ENCODE measurements around the gene CTAG1A.
"Not testable (repeated sequence)": the region's sequence is repeated elsewhere in the genome, so short reads cannot be mapped to it uniquely, and the experiment has no call there.

Gene CTAG1A

DNA sequence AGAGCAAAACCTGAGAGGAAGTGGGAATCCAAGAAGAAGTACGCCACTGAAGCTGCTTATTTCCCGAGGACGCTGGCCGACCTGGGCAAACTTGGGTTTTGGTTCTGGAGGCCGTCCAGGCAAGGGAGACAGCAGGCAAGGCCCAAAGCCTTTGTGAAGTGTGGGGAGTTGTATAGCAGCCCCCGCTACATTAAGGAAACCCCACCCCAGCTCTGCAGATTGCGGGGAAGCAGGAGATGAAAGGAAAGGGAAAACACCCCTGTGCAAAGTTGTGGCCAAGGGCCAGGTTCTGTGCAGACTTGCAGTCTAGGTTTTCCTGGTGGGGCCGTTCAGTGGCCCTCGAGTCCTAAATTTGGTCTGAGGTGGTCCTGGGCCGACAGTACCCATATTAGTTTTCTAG is 11.9 kb upstream of the CTAG1A start:
- DNase-seq (ENCODE audit: low read depth), result not testable (repeated sequence)

DNA sequence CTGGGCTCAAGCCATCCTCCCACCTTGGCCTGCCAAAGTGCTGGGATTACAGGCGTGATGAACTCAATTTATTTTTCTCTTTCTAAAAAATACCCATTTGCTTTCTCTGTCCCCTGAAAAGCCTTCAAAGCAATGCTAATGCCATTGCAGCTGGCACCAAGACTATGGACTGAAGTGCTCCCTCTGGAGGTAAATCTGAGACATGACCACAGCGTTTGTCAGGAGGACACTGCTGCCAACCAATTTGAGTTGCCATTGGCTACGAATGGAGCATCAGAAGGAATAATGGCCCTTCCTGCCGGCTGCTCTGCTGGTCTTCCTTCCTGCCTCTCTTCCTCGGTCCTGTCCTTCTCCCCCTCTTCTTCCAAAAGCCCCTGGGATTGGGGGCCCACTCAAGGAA is 9.9 kb upstream of the CTAG1A start:
- not testable (repeated sequence) for DNase-seq (ENCODE audit: low read depth)

DNA sequence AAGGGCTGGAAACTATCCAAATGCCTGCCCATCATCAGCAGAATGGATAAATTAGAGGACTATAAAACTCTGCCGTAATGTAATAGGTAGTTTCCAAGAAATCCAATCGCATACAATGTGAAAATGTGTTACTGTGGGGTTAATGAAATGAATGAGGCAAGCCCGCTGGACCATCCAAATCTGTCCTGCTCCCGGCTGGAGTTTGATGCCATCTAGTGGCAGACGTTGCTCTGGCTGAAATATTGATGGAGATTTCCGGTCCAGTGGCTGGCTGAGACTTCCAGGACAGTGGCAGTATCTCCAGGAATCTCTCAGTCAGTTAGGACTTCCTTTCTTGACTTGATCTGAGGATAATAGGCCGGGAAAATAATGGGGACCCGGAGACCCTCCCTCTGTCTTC is 1.9 kb upstream of the CTAG1A start:
- not testable (repeated sequence) for DNase-seq (ENCODE audit: low read depth)

DNA sequence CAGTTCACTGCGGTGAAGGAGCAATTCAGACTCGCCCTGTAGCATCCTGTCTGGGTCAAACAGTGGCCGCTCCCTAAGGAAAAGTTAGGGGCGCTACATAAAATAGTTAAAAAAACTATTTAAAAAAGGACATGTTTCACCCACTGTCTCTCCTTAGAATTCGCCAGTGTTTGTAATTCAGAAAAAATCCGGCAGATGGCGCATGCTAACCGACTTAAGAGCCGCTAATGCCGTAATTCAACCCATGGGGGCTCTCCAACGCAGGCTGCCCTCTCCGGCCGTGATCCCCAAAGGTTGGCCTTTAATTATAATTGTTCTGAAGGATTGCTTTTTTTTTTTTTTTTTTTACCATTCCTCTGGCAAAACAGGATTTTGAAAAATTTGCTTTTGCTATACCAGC is 5.5 kb downstream of the CTAG1A start:
- DNase-seq (ENCODE audit: low read depth), result not testable (repeated sequence)

DNA sequence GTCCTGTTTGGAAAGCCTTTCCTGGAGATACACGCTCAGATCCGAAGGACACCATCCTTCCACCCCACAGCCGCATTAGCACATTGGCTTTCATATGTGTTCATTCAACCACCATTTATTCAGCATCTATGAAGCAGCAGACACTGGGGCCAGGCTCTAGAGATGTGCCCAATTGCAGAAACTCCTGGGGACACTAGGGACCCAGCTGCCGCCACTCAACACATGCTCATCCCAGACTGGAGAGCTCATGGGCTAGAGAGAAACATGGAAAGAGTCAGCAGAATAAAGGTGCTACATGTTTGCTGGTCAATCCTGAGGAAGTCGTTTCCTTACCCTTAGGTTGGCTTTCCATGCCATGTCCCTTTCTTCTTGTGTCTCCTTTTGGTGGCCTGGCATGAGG is 7.6 kb downstream of the CTAG1A start:
- DNase-seq (ENCODE audit: low read depth), result no peak

DNA sequence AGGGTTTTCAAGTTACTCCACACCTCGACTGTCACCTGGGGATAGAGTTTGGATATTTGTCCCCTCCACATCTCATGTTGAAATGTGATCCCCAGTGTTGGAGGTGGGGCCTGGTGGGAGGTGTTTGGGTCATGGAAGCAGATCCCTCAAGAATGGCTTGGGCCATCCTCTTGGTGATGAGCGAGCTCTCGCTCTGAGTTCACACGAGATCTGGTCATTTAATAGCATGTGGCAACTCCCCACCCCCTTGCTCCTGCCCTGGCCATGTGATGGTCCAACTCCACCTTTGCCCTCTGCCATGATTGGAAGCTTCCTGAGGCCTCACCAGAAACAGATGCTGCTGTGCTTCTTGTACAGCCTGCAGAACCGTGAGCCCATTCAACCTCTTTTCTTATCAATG is 8.3 kb downstream of the CTAG1A start:
- DNase-seq (ENCODE audit: low read depth), result no peak

DNA sequence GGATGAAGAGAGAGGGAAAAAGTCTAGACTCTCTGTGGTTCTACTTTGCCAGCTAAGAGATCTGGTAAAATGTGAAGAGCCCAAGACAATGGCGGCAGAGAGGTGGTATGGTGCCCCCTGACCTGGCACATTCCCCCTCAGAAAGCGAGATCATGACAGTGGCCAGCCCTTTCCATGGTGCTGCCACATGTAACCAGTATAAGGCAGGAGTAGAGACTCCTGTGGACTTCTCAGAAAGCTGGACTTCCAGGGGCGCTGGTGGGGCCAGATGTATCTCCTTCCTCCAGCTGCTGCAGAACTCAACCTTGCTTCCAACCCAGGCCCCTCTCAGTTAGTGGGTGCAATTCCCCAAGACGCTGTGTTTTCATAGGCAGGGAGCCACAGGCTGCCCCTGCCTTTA is 9.6 kb downstream of the CTAG1A start:
- no peak for DNase-seq (ENCODE audit: low read depth)

DNA sequence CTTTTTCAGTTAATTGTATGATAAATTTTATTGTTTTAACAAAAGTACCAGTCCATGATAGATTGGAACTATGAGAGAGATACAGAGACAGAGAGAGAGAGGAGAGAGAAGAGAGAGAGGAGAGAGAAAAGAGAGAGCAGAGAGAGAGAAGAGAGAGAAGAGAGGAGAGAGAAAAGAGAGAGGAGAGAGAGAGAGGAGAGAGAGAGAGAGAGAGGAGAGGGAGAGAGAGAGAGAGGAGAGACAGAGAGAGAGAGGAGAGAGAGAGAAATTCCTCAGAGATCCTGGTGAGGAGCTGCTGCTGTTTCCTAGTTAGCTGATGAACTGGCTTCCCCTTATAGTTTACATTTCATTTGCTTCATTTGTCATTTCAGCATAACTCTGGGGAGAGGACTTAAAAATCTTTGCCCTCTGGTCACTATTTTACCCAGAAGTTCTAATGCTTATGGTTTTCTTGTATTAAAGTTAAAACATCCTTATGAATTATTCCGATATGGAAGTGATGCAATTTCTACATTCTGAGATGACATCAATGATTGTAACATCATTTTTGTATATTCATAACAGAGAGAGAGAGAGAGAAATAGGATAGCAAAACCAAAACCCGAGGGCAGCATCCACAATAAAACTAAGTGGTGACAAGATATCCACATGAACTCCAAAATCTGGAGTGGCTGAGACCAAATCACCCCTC is 10.8 kb downstream of the CTAG1A start:
- DNase-seq (ENCODE audit: low read depth), result no peak

DNA sequence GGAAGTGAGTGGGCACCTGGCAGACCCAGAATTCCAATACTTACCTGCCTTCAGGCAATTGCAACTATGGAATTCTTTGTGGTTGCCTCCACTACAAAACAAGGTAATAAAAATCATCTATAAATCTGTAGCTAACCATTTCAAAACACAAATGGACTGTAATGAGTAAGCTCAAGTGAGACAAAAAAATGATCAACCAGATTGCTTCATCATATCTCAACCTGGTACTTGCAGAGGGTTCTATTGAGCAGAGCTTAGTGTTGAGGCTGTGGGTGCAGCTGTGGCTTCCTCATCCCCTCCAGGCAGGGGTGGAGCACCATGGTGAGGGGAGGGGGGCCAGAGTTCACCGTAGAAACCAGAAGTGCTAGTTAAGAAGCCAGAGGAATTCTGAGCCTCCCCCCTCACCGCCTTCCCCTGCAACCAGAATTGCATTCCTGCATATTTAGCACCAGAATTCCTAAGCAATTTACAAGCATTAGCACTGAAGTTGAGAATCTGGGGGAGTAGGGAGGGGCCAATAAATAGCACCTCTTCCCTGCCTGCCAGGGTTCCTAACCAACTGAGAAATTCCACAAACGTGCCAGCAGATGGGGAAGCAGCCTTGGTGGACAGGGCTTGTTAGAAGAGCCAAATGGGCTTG is 11.5 kb downstream of the CTAG1A start:
- DNase-seq (ENCODE audit: low read depth), result peak; percentile 62

DNA sequence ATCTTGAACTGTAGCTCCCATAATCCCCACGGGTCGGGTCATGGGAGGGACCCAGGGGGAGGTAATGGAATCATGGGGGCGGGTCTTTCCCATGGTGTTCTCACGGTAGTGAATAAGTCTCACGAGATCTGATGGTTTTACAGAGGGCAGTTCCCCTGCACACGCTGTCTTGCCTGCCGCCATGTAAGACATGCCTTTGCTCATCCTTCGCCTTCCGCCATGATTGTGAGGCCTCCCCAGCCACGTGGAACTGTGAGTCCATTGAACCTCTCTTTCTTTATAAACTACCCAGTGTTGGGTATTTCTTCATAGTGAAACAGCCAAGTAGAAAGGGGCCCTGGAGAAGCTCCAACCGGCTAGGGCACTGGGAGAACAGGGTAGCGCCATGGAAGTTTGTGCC is 12.3 kb downstream of the CTAG1A start:
- DNase-seq (ENCODE audit: low read depth), result no peak

DNA sequence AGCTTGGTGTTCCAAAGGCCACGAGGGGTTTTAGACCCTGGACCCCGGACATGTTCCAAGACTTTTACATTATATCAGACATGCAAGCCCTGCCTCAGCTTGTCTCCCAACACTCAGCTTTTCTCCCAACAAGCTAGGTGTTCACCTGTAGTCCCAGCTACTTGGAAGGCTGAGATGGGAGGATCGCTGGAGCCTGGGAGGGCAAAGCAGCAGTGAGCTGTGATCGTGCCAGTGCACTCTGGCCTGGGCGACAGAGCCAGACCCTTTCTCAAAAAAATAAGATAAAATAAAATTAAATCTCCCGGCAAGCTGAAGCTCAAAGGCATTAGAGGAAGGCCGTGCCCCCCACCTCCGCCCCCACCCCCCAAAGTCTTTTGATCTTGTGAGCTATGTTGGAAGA is 13.7 kb downstream of the CTAG1A start:
- DNase-seq (ENCODE audit: low read depth), result no peak

DNA sequence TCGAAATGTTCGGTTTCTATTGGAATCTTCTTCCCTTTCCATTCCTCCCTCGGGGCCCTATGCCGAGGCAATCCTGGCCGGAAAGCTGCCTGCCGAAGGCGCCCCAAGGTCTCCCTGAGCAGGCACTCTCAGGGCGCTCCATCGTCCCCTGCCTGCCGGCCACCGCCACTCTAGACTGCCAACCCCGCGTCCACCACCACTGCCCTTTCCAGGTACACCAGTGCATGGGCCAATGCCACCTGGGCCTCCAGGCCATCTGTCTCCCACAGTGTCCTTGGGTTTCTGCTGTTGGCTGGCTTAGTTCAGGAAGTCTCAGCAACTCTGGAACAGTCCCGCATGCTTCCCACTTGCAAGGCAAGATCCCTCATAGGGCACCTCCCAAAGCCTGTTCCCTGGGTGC is 14.6 kb downstream of the CTAG1A start:
- DNase-seq (ENCODE audit: low read depth), result no peak

DNA sequence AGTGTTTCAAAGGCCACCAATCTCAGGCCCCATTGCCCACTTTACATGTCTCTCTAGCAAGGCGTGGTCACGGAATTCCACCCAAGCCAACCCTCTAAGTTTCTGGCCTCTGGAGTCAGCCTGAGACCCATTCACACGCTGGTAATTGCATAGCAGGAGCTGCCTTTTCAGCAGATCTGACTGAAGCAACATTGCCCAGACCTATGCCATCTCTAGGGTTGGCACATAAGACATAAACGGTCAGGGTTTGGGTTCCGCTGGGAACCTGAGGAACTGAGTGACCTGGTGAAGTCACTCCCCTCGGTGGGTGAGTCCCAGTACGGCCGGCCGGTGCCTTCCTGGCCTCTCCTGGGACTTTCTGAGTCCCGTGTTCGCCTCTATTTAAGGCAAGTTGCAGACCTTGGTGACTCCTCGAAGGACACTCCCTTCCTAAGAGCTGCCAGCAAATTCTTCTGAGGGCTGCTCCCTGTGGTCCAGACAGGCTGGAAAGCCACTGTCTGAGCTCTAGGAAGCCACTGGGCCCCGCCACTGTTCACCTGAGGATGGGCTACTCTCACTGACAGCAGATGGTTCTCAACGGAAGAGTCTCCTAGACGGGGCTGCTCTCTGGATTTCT is 15.9 kb downstream of the CTAG1A start:
- no peak for DNase-seq (ENCODE audit: low read depth)

DNA sequence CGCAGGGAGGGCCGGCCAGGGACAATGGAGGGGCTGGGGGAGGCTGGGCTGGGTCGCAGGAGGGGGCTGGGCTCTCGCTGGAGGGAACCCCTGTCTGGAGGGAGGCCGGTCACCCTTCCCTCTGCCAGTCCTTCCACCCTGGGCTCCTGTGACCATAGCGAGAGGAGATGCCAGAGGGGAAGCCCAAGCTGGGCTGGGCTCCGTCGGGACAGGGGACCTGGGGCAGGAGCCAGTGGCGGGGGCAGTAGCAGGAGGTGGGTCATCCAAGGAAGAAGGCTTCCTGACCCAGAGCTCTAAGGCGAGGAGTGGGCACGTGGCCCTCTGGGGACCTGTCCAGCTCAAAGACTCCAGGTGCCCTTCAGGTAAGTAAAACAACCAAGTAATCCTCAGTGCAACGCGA is 17.3 kb downstream of the CTAG1A start:
- no peak for DNase-seq (ENCODE audit: low read depth)

DNA sequence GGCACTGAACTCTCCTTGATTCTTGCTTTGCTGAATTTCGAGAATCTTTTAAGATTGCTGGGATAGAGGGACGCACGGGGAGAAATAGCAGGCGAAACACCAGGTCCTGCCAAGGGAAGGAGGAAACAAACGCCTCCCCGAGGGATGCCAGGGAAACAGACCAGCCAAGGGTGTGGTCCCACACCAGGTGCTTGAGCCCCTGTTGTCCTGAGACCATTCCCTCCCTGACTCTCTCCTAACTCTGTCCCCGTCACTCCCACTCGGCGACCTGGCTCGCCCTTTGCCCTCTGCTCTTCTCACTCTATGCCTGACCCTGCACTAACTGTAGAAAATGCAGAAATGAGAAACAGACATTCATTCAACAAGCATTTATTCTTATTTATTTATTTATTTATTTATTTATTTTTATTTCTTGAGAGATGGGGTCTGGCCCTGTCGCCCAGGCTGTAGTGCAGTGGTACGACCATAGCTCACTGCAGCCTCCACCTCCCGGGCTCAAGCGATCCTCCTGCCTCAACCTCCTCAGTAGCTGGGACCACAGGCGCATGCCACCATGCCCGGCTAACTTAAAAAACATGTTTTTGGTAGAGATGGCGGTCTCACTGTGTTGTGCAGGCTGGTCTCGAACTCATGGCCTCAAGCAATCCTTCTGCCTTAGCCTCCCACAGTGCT is 18.0 kb downstream of the CTAG1A start:
- DNase-seq (ENCODE audit: low read depth), result no peak

DNA sequence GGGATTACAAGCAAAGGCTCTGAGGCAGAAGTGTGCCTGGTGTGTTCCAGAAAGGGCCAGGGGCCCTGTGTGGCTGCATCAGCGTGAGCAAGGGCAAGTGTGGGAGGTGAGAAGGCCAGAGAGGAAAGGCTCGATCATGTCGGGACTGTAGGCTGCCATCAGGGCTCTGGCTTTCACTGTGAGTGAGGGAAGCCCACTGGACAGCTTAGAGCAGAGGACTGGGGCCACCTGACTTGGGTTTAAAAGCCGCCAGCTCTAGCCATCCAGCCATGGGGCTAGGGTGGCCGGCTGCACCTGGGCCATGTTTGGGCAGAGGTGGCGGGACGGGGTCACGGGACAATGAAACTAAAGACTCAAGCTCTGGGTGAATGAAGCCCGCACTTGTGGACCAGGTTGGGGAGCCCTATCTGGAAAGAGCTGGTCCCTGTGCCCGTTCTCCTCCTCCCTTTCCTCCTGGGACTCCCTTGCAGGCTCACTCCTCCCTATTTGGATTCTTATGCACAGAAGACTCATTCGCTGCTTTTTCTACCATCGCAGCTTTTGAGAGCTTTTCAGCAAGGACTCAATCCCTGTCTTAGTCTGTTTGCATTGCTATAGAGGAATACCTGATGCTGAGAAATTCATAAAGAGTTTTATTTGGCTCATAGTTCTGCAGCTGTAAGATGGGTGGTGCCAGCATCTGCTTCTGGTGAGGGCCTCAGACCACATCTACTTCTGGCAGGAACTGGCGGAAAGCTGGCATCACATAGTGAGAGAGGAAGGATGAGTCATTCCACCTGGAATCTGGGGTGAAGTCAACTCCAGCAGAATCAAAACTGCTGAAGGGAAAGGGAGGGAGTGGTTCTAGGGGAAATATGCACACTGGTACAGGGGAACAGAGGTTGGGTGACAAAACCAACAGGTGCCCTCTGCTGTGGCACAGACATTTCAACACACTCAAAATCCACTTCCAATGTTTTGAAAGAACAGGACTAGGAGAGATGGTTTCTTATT is 18.8 kb downstream of the CTAG1A start:
- no peak for DNase-seq (ENCODE audit: low read depth)

DNA sequence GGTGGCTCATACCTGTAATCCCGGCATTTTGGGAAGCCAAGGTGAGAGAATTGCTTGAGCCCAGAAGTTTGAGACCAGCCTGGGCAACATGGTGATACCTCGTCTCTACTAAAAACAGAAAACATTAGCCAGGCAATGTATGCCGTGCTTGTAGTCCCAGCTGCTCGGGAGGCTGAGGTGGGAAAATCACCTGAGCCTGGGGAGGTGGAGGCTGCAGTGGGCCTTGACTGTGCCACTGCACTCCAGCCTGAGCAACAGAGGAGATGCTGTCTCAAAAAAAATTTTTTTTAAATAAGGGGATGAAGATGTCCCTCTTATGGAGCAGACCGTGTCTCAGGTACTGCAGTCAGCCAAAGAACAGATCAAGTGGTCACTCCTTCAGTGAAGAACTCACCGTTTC is 20.6 kb downstream of the CTAG1A start:
- DNase-seq (ENCODE audit: low read depth), result no peak

DNA sequence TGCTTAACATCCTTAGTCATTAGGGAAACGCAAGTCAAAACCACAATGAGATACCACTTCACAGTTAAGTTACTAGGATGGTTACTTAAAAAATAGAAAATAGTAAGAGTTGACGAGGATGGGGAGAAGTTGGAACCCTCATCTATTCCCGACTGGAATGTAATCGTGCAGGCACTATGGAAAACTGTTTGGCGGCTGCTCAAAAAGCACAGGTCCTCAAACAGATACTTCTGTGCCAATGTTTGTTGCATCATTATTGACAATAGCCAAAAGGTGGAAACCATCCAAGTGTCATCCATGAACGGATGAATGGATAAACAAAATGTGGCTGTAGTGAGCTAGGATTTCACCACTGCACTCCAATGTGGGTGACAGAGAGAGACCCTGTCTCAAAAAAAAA is 22.4 kb downstream of the CTAG1A start:
- no peak for DNase-seq (ENCODE audit: low read depth)

DNA sequence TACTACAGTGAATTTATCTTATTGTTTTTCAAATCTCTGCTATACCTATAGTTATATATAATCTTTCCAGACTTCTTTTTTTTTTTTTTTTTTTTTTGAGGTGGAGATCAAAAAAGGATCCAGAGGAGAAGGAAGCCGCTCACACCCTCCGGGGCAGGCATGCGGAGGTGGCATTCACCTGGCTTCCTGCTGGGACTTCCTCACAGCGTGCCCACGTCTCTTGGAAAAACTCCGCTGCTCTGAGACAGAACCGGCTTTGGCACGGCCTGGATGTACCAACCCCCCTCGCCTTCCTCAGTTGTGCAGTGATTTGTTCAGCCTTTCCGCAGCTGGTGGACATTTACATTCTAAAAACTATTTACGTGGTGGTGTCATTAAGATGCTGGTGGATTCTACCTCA is 23.0 kb downstream of the CTAG1A start:
- DNase-seq (ENCODE audit: low read depth), result not testable (repeated sequence)

DNA sequence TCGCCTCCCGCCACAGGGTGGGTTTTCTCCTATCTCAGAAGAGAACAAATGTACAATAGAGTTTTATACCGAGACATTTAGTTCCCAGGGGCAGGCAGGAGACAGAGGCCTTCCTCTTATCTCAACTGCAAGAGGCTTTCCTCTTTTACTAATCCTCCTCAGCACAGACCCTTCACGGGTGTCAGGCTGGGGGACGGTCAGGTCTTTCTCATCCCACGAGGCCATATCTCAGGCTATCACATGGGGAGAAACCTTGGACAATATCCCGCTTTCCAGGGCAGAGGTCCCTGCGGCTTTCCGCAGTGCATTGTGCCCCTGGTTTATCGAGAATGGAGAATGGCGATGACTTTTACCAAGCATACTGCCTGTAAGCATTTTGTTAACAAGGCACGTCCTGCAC is 23.9 kb downstream of the CTAG1A start:
- DNase-seq (ENCODE audit: low read depth), result not testable (repeated sequence)

DNA sequence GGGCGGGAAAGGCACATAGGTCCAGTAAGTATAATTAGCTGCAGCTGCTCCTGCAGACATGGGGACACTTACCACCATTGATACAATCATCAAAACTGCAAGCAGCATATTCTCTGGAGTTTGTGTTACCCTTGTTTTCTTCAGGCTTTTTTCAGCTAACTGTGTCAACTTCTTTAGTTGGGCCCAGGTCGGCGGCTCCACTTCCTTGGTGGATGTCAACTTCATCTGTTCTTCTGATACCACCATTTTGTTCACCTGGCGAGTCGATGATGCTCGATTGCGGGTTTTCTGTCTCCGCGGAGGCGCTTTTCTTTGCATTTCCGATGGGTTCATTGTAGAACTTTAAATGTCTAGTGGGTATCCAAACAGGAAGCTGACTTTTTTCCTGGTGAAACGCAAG is 26.2 kb downstream of the CTAG1A start:
- DNase-seq (ENCODE audit: low read depth), result not testable (repeated sequence)

DNA sequence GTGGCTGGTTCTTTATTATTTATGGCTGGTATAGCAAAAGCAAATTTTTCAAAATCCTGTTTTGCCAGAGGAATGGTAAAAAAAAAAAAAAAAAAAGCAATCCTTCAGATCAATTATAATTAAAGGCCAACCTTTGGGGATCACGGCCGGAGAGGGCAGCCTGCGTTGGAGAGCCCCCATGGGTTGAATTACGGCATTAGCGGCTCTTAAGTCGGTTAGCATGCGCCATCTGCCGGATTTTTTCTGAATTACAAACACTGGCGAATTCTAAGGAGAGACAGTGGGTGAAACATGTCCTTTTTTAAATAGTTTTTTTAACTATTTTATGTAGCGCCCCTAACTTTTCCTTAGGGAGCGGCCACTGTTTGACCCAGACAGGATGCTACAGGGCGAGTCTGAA is 28.7 kb downstream of the CTAG1A start:
- not testable (repeated sequence) for DNase-seq (ENCODE audit: low read depth)
